Transverse colon (tissue), 3 donors: ENCODE data around the gene CENPI.

Experiments
- POLR2A ChIP-seq: fragments of 450-650 bp; IDR thresholded peaks from one replicate; pipeline ENCODE4 v1.6.1; 2016; ENCODE audit warnings: antibody characterized with exemption, mild to moderate bottlenecking, moderate library complexity
- TF ChIP-seq, protein P1 (sequence below), 5 experiments: fragments of 200-600 bp in 3 of 5; fragments of 450-650 bp in 2 of 5; sonication (generic) in 3 of 5; IDR thresholded peaks; 1 replicate in 2 of 5; 2 replicates in 3 of 5; pipeline ENCODE4 v1.5.1; 2016 to 2017; ENCODE audit warnings: antibody characterized with exemption in 5 of 5, inconsistent platforms in 3 of 5, mild to moderate bottlenecking in 2 of 5, moderate library complexity in 1 of 5

DNA sequence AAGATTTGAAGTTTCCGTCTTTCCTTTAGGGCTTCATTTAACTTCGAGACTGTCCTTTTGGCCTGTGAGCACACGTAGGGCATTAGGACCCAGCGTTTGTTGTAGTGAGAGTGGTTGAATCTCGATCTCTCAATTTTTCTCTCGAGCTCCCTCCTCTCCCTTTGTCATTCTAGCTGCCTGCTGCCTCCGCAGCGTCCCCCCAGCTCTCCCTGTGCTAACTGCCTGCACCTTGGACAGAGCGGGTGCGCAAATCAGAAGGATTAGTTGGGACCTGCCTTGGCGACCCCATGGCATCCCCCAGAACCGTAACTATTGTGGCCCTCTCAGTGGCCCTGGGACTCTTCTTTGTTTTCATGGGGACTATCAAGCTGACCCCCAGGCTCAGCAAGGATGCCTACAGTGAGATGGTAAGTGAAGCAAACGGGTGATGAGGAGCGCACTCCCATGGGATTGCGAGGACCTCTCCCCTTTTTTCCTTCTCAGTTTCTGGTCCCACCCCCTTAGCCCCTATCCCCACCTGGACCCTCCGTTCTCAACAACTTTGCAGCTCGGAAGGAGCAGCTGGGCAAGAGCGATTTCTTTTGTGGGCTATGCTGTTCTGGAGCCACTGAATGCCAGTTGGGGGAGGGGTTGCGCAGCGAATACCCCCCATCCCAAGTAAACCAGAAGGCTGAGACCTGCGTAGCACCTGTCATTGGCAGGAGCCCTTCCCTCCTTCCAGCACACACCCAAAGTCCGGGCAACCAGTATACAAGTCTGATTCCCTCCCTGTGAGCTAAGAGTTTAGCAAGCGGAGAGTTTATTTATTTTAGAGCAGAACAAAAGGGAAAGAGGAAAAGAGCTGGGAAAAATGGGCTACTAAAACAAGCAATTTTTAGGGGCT is 19.0 kb upstream of the CENPI start, which contains the start of gene TMEM35A:
- TF ChIP-seq, protein P1, sequence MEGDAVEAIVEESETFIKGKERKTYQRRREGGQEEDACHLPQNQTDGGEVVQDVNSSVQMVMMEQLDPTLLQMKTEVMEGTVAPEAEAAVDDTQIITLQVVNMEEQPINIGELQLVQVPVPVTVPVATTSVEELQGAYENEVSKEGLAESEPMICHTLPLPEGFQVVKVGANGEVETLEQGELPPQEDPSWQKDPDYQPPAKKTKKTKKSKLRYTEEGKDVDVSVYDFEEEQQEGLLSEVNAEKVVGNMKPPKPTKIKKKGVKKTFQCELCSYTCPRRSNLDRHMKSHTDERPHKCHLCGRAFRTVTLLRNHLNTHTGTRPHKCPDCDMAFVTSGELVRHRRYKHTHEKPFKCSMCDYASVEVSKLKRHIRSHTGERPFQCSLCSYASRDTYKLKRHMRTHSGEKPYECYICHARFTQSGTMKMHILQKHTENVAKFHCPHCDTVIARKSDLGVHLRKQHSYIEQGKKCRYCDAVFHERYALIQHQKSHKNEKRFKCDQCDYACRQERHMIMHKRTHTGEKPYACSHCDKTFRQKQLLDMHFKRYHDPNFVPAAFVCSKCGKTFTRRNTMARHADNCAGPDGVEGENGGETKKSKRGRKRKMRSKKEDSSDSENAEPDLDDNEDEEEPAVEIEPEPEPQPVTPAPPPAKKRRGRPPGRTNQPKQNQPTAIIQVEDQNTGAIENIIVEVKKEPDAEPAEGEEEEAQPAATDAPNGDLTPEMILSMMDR (IDR thresholded peaks at IDR 0.05): no peak
- no peak for TF ChIP-seq POLR2A
